ENCODE data around the gene DEFB113. TPM values are rescaled to one million over a fixed set of nuclear protein-coding genes. Genes with fewer than 3 reads are reported as not detected.

Gene DEFB113, protein sequence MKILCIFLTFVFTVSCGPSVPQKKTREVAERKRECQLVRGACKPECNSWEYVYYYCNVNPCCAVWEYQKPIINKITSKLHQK
- not detected in 2 replicates for total RNA-seq

DNA sequence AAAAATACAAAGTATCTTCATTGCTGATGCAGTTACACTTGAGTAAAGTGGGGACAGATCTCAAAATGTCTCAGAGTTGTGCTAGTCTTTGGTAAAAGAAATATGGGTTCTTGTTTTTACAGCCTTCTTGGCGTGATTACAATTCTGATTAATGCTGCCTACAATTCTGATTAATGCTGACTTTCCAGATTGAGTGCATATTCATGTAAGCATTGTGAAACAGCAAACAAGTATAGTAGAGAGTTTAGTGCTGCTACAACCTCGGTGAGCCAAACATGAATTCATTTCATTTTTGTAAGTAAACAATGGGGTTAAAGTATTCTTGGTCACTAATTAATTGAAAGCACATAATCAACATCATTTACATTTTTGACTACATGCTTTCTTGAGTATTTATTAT lies at the start of gene DEFB113:
Gene DEFB113 (minus strand): TSS at position 21 of the 400 bp plus-strand sequence. CDS start 0 bp downstream, at position 21.
- intact Hi-C loops (cut with micrococcal nuclease): no loop called here
- no peaks in the 10 kb centered on the region for H3K27me3 Mint-ChIP-seq
- H3K9me3 Mint-ChIP-seq: no peaks in the 10 kb centered on the region
- no peak for DNase-seq
- no peak within 1 kb of the TSS for H3K27ac Mint-ChIP-seq
- no peak within 1 kb of the TSS for H3K4me3 Mint-ChIP-seq
- H3K4me1 Mint-ChIP-seq: no peaks in the 10 kb centered on the region
- H3K36me3 Mint-ChIP-seq (ENCODE audit: low read depth): no peaks in the 10 kb centered on the region

GRCh38 chr6:50007819-50008218 lies 38.4 kb upstream of the DEFB113 start:
- H3K27me3 Mint-ChIP-seq: no peaks in the 10 kb centered on the region
- H3K27ac Mint-ChIP-seq: no peak overlapping the region
- intact Hi-C loops (cut with micrococcal nuclease): no loop called here
- H3K4me3 Mint-ChIP-seq: no peak overlapping the region
- H3K9me3 Mint-ChIP-seq: no peaks in the 10 kb centered on the region
- no peak for DNase-seq
- no peaks in the 10 kb centered on the region for H3K36me3 Mint-ChIP-seq (ENCODE audit: low read depth)
- no peaks in the 10 kb centered on the region for H3K4me1 Mint-ChIP-seq

- Mint-ChIP-seq H3K27me3 (no peaks in the 10 kb centered on the region), H3K4me1 (no peaks in the 10 kb centered on the region), H3K36me3 (ENCODE audit: low read depth) (no peaks in the 10 kb centered on the region), H3K27ac (no peak overlapping the region), H3K9me3 (no peaks in the 10 kb centered on the region), H3K4me3 (no peak overlapping the region)
- intact Hi-C loops (cut with micrococcal nuclease): no loop called here
- DNase-seq: no peak
Measured at GRCh38 chr6:50003139-50003538, 33.7 kb upstream of the DEFB113 start.

GRCh38 chr6:49995278-49995677 lies 25.9 kb upstream of the DEFB113 start:
- Mint-ChIP-seq H3K27me3 (no peaks in the 10 kb centered on the region), H3K9me3 (no peaks in the 10 kb centered on the region), H3K4me1 (no peaks in the 10 kb centered on the region), H3K36me3 (ENCODE audit: low read depth) (no peaks in the 10 kb centered on the region), H3K4me3 (no peak overlapping the region), H3K27ac (no peak overlapping the region)
- intact Hi-C loops (cut with micrococcal nuclease): no loop called here
- DNase-seq: no peak

GRCh38 chr6:49988900-49989299 lies 19.5 kb upstream of the DEFB113 start:
- Mint-ChIP-seq H3K27ac (no peak overlapping the region), H3K4me1 (no peaks in the 10 kb centered on the region)

DNA sequence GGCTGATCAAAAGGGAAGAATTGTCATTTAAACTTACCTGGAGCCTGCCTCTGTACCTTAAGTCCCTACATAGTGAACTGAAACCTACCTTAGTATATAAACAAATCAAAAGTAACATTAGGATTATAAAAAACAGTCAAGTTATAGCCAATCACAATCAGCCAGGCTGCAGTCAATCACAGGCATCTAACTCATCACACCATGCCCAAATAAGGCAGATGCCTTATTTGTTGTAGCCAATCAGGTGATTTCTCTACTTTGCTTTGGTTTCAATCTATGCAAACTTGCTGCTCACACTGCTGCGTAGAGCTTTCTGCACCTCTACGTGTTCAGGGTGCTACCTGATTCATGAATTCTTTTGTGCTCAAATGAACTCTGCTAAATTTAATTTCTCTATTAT lies 18.3 kb upstream of the DEFB113 start:
- no peak overlapping the region for H3K27ac Mint-ChIP-seq
- no peaks in the 10 kb centered on the region for H3K9me3 Mint-ChIP-seq
- no peak for DNase-seq
- no peaks in the 10 kb centered on the region for H3K36me3 Mint-ChIP-seq (ENCODE audit: low read depth)
- no peaks in the 10 kb centered on the region for H3K4me1 Mint-ChIP-seq
- no peaks in the 10 kb centered on the region for H3K27me3 Mint-ChIP-seq
- no peak overlapping the region for H3K4me3 Mint-ChIP-seq
- intact Hi-C loops (cut with micrococcal nuclease): no loop called here

More at GRCh38 chr6:49988900-49989299, 19.5 kb upstream of the DEFB113 start:
- Mint-ChIP-seq H3K27me3 (no peaks in the 10 kb centered on the region), H3K9me3 (no peaks in the 10 kb centered on the region), H3K4me3 (no peak overlapping the region), H3K36me3 (ENCODE audit: low read depth) (no peaks in the 10 kb centered on the region)
- no peak for DNase-seq
- intact Hi-C loops (cut with micrococcal nuclease): no loop called here

- intact Hi-C loops (cut with micrococcal nuclease): no loop called here
- Mint-ChIP-seq H3K4me1 (no peaks in the 10 kb centered on the region), H3K36me3 (ENCODE audit: low read depth) (no peaks in the 10 kb centered on the region), H3K27me3 (no peaks in the 10 kb centered on the region), H3K4me3 (no peak overlapping the region), H3K27ac (no peak overlapping the region), H3K9me3 (no peaks in the 10 kb centered on the region)
- DNase-seq: no peak
Measured at GRCh38 chr6:49986551-49986950, 17.1 kb upstream of the DEFB113 start.

DNA sequence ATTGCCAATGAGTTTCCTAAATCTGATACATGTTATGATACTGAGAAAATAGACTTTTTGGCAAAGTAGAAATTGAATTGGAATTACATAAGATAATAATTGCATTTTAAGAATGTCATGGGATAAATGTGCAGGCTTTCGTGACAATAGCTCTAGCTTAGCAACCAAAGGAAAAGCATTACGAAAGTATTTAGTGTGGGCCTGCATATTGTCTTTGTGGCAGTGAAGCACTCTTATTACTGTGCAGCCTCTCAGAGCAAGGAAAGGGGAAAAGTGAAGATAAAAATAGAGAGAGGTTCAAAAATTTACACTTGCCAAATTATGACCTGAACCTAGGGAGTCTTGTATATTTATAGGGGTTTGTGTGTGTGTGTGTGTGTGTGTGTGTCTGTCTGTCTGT lies 12.6 kb upstream of the DEFB113 start:
- no peaks in the 10 kb centered on the region for H3K9me3 Mint-ChIP-seq
- H3K4me3 Mint-ChIP-seq: no peak overlapping the region
- intact Hi-C loops (cut with micrococcal nuclease): no loop called here
- H3K4me1 Mint-ChIP-seq: peaks cover 10% of the 10 kb centered on the region
- no peak overlapping the region for H3K27ac Mint-ChIP-seq
- H3K36me3 Mint-ChIP-seq (ENCODE audit: low read depth): no peaks in the 10 kb centered on the region
- no peaks in the 10 kb centered on the region for H3K27me3 Mint-ChIP-seq
- no peak for DNase-seq

GRCh38 chr6:49980898-49981297 lies 11.5 kb upstream of the DEFB113 start:
- peaks cover 10% of the 10 kb centered on the region for H3K4me1 Mint-ChIP-seq

DNA sequence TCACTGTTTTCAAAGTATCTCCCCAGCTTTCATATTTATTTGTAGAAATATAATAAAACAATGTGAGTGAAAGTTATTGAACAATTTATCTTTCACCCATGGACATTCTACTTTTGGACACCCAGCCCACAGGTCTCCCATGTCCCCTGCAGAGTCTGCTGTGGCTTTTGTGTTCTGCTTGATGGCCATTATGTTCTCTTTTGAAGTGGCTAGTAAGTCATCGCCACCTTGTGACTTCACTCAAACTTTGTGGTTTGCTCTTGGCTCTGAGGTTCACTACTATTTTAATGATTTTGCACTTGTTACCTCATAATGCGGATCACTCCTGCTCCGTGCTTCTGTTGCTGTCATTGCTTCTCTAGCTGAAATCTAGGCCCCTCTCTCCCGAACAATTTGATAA lies 10.2 kb upstream of the DEFB113 start:
- H3K4me3 Mint-ChIP-seq: no peak overlapping the region
- no peak for DNase-seq
- H3K27ac Mint-ChIP-seq: no peak overlapping the region
- H3K27me3 Mint-ChIP-seq: no peaks in the 10 kb centered on the region
- peaks cover 10% of the 10 kb centered on the region for H3K4me1 Mint-ChIP-seq
- intact Hi-C loops (cut with micrococcal nuclease): no loop called here
- H3K9me3 Mint-ChIP-seq: no peaks in the 10 kb centered on the region
- no peaks in the 10 kb centered on the region for H3K36me3 Mint-ChIP-seq (ENCODE audit: low read depth)

More at GRCh38 chr6:49980898-49981297, 11.5 kb upstream of the DEFB113 start:
- Mint-ChIP-seq H3K27me3 (no peaks in the 10 kb centered on the region), H3K27ac (no peak overlapping the region), H3K9me3 (no peaks in the 10 kb centered on the region), H3K36me3 (ENCODE audit: low read depth) (no peaks in the 10 kb centered on the region), H3K4me3 (no peak overlapping the region)
- intact Hi-C loops (cut with micrococcal nuclease): no loop called here
- no peak for DNase-seq

DNA sequence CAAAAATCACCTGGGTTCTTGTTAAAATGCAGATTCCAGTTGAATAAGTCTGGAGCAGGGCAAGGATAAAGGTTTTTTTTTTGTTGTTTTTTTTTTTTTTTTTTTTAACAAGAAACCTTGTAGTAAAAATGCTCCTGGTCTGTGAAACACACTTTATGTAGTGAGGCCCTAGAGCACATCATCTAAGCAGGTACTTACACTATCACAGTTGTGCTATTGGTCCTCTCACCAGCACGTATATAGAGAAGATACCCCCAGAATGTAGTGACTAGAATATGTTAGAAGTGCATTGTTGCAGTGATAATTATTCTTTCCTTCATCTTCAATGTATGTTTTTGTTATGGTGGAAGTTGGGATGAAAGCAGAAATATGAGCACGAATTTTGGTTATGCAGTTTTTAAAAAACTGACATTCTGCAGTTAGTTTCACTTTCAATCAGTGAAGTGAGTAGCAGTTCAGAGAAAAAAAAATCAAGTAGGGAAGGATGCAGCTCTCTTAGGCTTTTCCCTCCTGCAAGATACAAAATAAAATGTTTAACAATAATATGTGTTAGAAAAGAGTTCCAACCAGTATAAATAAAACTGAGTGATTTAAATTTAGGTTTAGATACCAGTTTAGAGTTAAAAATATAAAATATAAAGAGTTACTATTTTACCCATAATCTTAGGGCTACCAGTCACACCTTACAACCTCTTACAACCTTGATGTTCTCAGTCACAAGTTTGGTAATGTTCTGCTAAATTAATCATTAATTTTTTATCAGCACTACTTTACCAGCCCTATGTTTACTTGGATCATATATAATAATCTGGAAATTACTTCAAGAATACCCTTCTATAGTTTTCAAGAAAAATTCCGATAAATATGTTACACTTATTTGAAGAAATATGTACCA lies 9.2 kb upstream of the DEFB113 start:
- H3K4me1 Mint-ChIP-seq: peaks cover 10% of the 10 kb centered on the region
- H3K9me3 Mint-ChIP-seq: no peaks in the 10 kb centered on the region
- peak overlapping the region; percentile 65 for H3K4me3 Mint-ChIP-seq
- no peak for DNase-seq
- no peaks in the 10 kb centered on the region for H3K27me3 Mint-ChIP-seq
- no peaks in the 10 kb centered on the region for H3K36me3 Mint-ChIP-seq (ENCODE audit: low read depth)
- intact Hi-C loops (cut with micrococcal nuclease): no loop called here
- H3K27ac Mint-ChIP-seq: no peak overlapping the region

DNA sequence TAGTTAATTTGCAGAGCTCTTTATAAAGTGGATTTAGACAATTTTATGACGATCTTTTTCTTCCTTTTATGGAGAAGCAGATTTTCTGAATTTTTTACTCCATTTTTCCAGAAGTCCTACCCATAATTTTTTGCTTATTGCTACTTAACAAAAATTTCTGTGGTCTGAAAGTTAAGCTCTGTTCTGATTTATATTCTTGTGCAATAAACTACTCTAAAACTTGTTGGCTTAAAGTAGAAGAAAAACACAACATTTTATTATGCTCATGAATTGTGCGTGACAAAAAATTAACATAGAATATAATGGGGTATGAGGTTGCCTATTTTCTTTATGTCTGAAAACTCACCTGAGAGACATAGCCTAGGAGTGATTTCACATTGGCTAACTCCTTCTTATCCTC lies 2.6 kb downstream of the DEFB113 start:
- Mint-ChIP-seq H3K27me3 (no peaks in the 10 kb centered on the region), H3K27ac (no peak overlapping the region), H3K4me1 (no peaks in the 10 kb centered on the region), H3K4me3 (no peak overlapping the region), H3K36me3 (ENCODE audit: low read depth) (no peaks in the 10 kb centered on the region), H3K9me3 (no peaks in the 10 kb centered on the region)
- no peak for DNase-seq
- intact Hi-C loops (cut with micrococcal nuclease): no loop called here

DNA sequence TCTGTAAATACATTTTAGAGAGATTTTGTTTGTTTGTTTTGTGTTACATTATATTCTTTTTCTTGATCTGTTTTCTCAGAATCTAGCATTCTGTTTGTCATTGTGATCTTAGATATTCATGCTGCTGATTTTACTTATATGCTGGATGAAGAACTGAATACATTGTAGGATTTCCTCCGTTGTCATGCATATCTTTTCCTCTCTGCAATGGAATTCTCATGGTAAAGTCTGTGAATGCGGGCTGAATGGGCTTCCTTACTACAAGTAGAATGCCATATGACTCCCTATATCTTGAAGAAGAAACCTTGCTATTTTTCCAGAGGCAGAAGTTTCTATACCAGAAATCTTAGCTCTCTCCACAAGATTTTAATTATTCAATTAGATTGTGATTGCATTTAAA lies 3.1 kb downstream of the DEFB113 start:
- H3K27me3 Mint-ChIP-seq: no peaks in the 10 kb centered on the region
- DNase-seq: no peak
- no peaks in the 10 kb centered on the region for H3K4me1 Mint-ChIP-seq
- H3K36me3 Mint-ChIP-seq (ENCODE audit: low read depth): no peaks in the 10 kb centered on the region
- no peak overlapping the region for H3K27ac Mint-ChIP-seq
- intact Hi-C loops (cut with micrococcal nuclease): no loop called here
- H3K4me3 Mint-ChIP-seq: no peak overlapping the region
- no peaks in the 10 kb centered on the region for H3K9me3 Mint-ChIP-seq

DNA sequence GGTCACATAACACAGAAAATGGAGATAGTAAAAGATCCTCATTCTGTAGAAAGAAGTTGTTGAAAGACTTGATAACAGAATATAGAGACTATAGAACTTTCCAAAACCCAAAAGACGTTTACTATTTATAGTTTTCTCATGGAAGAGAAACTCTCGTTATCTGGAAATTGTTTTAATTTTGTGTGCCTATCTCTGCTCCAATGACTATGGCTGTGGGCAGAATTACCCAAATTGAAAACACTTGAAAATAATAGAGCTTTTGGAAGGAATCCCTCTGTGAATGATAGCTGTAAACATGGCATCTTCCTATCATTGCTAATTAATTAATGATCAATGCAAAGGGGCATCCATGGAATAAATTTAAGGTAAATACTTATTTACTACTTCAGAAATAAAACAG lies 5.4 kb downstream of the DEFB113 start, which contains the start of gene DEFB114:
Gene DEFB114 (minus strand): TSS at position 101 of the 400 bp plus-strand sequence. CDS start 59 bp downstream, at position 42.
- Mint-ChIP-seq H3K27ac (no peak within 1 kb of the TSS), H3K36me3 (ENCODE audit: low read depth) (no peaks in the 10 kb centered on the region), H3K4me3 (no peak within 1 kb of the TSS), H3K9me3 (no peaks in the 10 kb centered on the region), H3K27me3 (no peaks in the 10 kb centered on the region), H3K4me1 (no peaks in the 10 kb centered on the region)
- DNase-seq: no peak
- intact Hi-C loops (cut with micrococcal nuclease): no loop called here
